T-helper 1 cell treated with Interleukin-12 subunit alpha and Interleukin-12 subunit beta and Interleukin-4 antibody, amounts not matched to agents 30 ng/mL and 1 ng/mL, for 36 hours (primary cell): ENCODE results near the gene C3orf80. TPM values are rescaled to one million over a fixed set of nuclear protein-coding genes. Genes with fewer than 3 reads are reported as not detected.
"Not testable (repeated sequence)": the region's sequence is repeated elsewhere in the genome, so short reads cannot be mapped to it uniquely, and the experiment has no call there.

ENCODE experiments used
- intact Hi-C: fragments of 100-400 bp; cut with micrococcal nuclease; formaldehyde crosslinking; loops from one replicate; pipeline ENCODE4 v1.15.1; 2024
- total RNA-seq: library from RNA; stranded (reverse); gene quantifications from 2 replicates; pipeline ENCODE4 v1.2.3, GENCODE V29; 2022

The C3orf80 gene
- total RNA-seq, 1 donor from 2014 or later: 0.17 TPM

- intact Hi-C loops: no loop called here
These were observed 14.4 kb upstream of the C3orf80 start for GRCh38 chr3:160210799-160211221.

- intact Hi-C loops: no loop called here
These were observed 12.0 kb upstream of the C3orf80 start for GRCh38 chr3:160213191-160213590.

- intact Hi-C loops: no loop called here
These were observed 7.5 kb upstream of the C3orf80 start for GRCh38 chr3:160217675-160218074.

GRCh38 chr3:160218136-160218535 lies 7.1 kb upstream of the C3orf80 start:
- intact Hi-C loops: no loop called here

GRCh38 chr3:160220038-160220437 lies 5.2 kb upstream of the C3orf80 start:
- intact Hi-C loops: no loop called here

GRCh38 chr3:160221019-160221418 lies 4.2 kb upstream of the C3orf80 start:
- intact Hi-C loops: no loop called here

GRCh38 chr3:160224256-160224655 lies 966 bp upstream of the C3orf80 start:
- intact Hi-C loops: loop anchor here (2.0 kb wide), 2 partner anchors 175 to 339 kb away; partner anchors contain the start of genes IFT80 and SMC4

- intact Hi-C loops: loop anchor here (1.0 to 5.0 kb wide), 6 partner anchors 174 to 340 kb away; partner anchors contain the start of genes IFT80, IL12A and SMC4
These were observed 429 bp upstream of the C3orf80 start for GRCh38 chr3:160224811-160225175.

GRCh38 chr3:160226026-160226907 lies 1.0 kb downstream of the C3orf80 start:
- intact Hi-C loops: loop anchor here (5.0 kb wide), 2 partner anchors 199 to 261 kb away; no protein-coding TSS in a partner anchor

GRCh38 chr3:160227419-160227818 lies 2.2 kb downstream of the C3orf80 start:
- intact Hi-C loops: loop anchor here (5.0 kb wide), 2 partner anchors 200 to 260 kb away; no protein-coding TSS in a partner anchor

GRCh38 chr3:160232014-160232413 lies 6.8 kb downstream of the C3orf80 start:
- intact Hi-C loops: no loop called here

- intact Hi-C loops: not testable (repeated sequence)
These were observed 15.5 kb downstream of the C3orf80 start for GRCh38 chr3:160240719-160241118.

GRCh38 chr3:160245261-160245800 lies 20.1 kb downstream of the C3orf80 start:
- intact Hi-C loops: no loop called here

- intact Hi-C loops: no loop called here
These were observed 22.5 kb downstream of the C3orf80 start for GRCh38 chr3:160247766-160248165.

GRCh38 chr3:160253298-160253697 lies 28.1 kb downstream of the C3orf80 start:
- intact Hi-C loops: no loop called here

- intact Hi-C loops: no loop called here
These were observed 32.4 kb downstream of the C3orf80 start for GRCh38 chr3:160257606-160258005.

- intact Hi-C loops: no loop called here
These were observed 34.4 kb downstream of the C3orf80 start for GRCh38 chr3:160259589-160259988.

GRCh38 chr3:160260587-160261270 lies 35.5 kb downstream of the C3orf80 start:
- intact Hi-C loops: no loop called here

GRCh38 chr3:160265088-160265487 lies 39.9 kb downstream of the C3orf80 start:
- intact Hi-C loops: no loop called here
